HG03135 (cell line): Measurements from ENCODE around the gene ENTREP3.

Experiments
- ATAC-seq: cut with Tn5 transposase; IDR thresholded peaks from one replicate; pipeline ENCODE4 v1.9.1; 2021; ENCODE audit warnings: mild to moderate bottlenecking, moderate library complexity; ENCODE audit not compliant: unreplicated experiment

ENTREP3 gene

DNA sequence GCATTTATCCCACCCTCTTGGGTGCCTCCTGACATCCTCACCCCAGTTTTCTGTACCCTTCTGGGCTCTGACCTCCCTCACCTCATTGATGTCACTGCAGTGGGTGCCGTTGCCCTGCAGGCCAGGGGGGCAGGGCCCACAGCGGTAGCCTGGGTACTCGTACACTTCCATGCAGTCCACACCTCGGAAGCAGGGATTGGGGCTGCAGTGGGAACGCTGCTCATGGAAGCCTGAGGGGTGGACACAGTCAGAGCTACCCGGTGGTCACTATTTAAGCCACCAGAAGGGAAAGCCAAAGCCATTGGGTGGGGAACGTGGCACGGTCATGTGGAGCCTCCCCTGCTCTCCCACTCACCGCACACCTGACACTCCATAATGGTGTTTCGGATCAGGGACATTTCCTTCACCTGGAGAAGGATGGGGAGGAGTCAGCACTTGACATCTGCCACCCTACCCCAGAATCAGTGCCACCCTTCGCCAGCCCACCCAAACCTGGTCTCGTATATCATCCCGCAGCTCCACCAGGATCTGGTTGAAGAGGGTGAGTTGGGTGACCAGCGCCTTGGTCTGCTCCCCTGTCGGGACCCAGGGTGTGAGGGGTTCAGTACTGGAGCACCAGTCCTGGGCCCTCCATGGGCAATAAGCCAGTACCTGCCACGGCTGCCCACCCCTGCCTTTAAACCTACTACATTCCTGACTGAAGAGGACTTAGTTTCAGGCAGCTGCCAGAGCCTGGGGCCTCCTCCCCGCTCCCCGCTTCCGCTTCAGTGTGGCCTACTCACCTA lies 52.4 kb downstream of the ENTREP3 start:
- ATAC-seq = no peak

DNA sequence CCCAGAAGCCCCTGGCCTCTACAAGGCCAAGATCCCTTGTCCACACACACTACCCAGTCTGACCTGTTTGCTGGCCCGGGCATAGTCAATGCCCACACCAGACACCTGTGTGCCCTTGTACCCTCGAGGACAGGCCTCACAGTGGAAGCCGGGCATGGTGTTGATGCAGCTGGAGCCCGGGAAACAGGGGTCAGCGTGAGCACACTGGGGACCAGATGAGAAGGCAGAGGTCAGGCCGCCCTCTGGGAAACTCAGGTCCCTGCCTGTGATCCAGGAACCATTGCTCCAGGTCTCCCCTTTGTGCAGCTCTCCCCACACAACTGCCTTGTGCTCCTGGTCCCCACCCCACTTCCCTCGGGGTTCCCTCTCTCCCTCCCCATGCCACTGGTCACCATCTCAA lies 53.1 kb downstream of the ENTREP3 start:
- no peak for ATAC-seq

GRCh38 chr1:155200920-155201319 lies 54.4 kb downstream of the ENTREP3 start:
- ATAC-seq = no peak

- no peak for ATAC-seq
Observed at GRCh38 chr1:155199792-155200191, 55.5 kb downstream of the ENTREP3 start.

- no peak for ATAC-seq
Observed at GRCh38 chr1:155198547-155198906, 56.8 kb downstream of the ENTREP3 start.

DNA sequence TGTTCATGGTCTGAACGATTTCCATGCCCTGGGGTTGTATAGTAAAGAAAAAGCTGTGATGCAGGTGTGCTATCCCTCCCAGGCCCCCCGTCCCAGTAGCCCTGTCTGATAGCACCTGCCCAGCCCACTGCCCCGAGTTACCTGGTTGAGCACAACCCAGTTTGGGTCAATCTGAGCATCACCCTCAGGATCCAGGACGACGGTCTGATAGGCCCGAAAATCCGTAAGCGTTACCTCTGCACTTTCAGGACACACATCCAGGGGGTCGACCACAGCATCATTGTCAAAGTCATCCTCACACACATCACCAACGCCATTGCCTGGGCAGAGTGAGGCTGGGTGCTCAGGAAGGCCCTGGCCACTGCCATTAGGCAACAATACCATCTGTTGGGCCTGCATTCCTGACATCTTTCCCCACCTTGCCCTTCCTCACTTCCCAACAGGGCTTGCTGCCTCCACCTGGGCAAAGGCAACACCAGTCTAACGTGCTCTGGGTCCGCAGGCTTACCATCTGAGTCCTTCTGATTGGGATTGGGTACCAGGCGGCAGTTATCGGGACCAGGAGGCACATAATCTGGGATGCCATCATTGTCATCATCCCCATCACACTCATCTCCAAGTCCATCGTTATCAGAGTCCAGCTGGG lies 57.3 kb downstream of the ENTREP3 start:
- no peak for ATAC-seq
